ENCODE results near the gene TMEM53. TPM values are rescaled to one million over a fixed set of nuclear protein-coding genes. Genes with fewer than 3 reads are reported as not detected.

Gene TMEM53
- total RNA-seq, 2 donors from 2014 or later: 2.6 to 2.8 TPM

Other genes with a start within 250 kb of the TMEM53 start
- 10 to 100 TPM; 53.0 to 56.8 TPM for gene ARMH1, start 233 bp upstream of the TMEM53 start, total RNA-seq
- not detected for gene RNU5D-1, start 56.7 kb upstream of the TMEM53 start, total RNA-seq
- gene KIF2C, start 65.4 kb upstream of the TMEM53 start, total RNA-seq: 1 to 10 TPM; 1.4 to 1.7 TPM
- 1,000 to 10,000 TPM; 2,841 to 3,014 TPM for gene RPS8, start 101.1 kb upstream of the TMEM53 start, total RNA-seq
- 1 to 10 TPM; 1.1 to 1.4 TPM for gene BEST4, start 113.7 kb upstream of the TMEM53 start, total RNA-seq
- gene PLK3, start 125.9 kb upstream of the TMEM53 start, total RNA-seq: 100 to 1,000 TPM; 389 to 523 TPM
- gene DYNLT4, start 132.9 kb upstream of the TMEM53 start, total RNA-seq: 1 to 10 TPM; 5.5 to 6.2 TPM
- gene BTBD19, start 134.0 kb upstream of the TMEM53 start, total RNA-seq: 10 to 100 TPM; 43.1 to 56.6 TPM
- gene PTCH2, start 168.8 kb upstream of the TMEM53 start, total RNA-seq: 1 to 10 TPM; 1.6 to 1.7 TPM